Caco-2 (cell line): Measurements from ENCODE around the gene PIMREG. TPM values are rescaled to one million over a fixed set of nuclear protein-coding genes. Genes with fewer than 3 reads are reported as not detected.

ENCODE experiments used
- Bru-seq: library from RNA; stranded (reverse); fragments of 400-500 nt; gene quantifications from one replicate; lab custom pipeline; 2021; lab: Mats Ljungman, UMichigan
- BruChase-seq, 2 experiments: library from RNA; stranded (reverse); fragments of 400-500 nt; gene quantifications; one replicate each; lab custom pipeline; 2021; lab: Mats Ljungman, UMichigan
- BruUV-seq: library from RNA; stranded (reverse); fragments of 400-500 nt; replicated peaks from 2 replicates; lab custom pipeline; 2021; lab: Mats Ljungman, UMichigan
- CTCF ChIA-PET: fragments of 300-600 bp; sonication (Branson Sonifier 250); formaldehyde crosslinking; loops from one replicate; lab custom pipeline; 2022; ENCODE audit warnings: antibody characterized with exemption; lab: Charles Lee
- POLR2A ChIA-PET: fragments of 300-600 bp; sonication (Branson Sonifier 250); formaldehyde crosslinking; loops from one replicate; lab custom pipeline; 2022; ENCODE audit warnings: antibody characterized with exemption; lab: Charles Lee
- DNase-seq, 2 experiments: peaks; one replicate each; pipeline versions ENCODE4 v3.0.0 to v3.0.0-alpha.2; 2020 to 2022
- H3K27me3 ChIP-seq: replicated peaks from 2 replicates; pipeline ENCODE4 v1.6.0; 2011; ENCODE audit warnings: low read length; ENCODE audit not compliant: control insufficient read depth, insufficient read depth
- H3K36me3 ChIP-seq: 2 replicates; pipeline ENCODE4 v1.5.1; 2011; ENCODE audit warnings: low read length; ENCODE audit not compliant: control insufficient read depth, insufficient read depth
- H3K4me1 ChIP-seq: fragments of 250-450 bp; sonication (Bioruptor Pico); 2 replicates; pipeline ENCODE4 v1.5.1; 2020; ENCODE audit warnings: mild to moderate bottlenecking
- H3K4me3 ChIP-seq: 2 replicates; pipeline ENCODE4 v1.5.1; 2011; ENCODE audit warnings: low read depth, mild to moderate bottlenecking, control low read depth, low read length
- H3K9me3 ChIP-seq: fragments of 250-450 bp; sonication (Bioruptor Pico); 2 replicates; pipeline ENCODE4 v1.5.1; 2020; ENCODE audit warnings: mild to moderate bottlenecking, moderate library complexity
- H3K27ac Mint-ChIP-seq: one replicate; pipeline ENCODE4 v1.8.0; 2022; ENCODE audit warnings: mixed read lengths; ENCODE audit not compliant: unreplicated experiment
- H3K27me3 Mint-ChIP-seq: one replicate; pipeline ENCODE4 v1.8.0; 2022; ENCODE audit warnings: mixed read lengths; ENCODE audit not compliant: insufficient read depth, unreplicated experiment
- H3K36me3 Mint-ChIP-seq: one replicate; pipeline ENCODE4 v1.8.0; 2022; ENCODE audit warnings: mild to moderate bottlenecking, mixed read lengths; ENCODE audit not compliant: insufficient read depth, unreplicated experiment
- H3K4me1 Mint-ChIP-seq: one replicate; pipeline ENCODE4 v1.8.0; 2022; ENCODE audit warnings: low read depth, mixed read lengths; ENCODE audit not compliant: unreplicated experiment
- H3K4me3 Mint-ChIP-seq: one replicate; pipeline ENCODE4 v1.8.0; 2022; ENCODE audit warnings: mild to moderate bottlenecking, moderate library complexity, mixed read lengths; ENCODE audit not compliant: unreplicated experiment
- H3K9me3 Mint-ChIP-seq: one replicate; pipeline ENCODE4 v1.8.0; 2022; ENCODE audit warnings: mixed read lengths; ENCODE audit not compliant: unreplicated experiment
- CTCF ChIP-seq, 2 experiments: fragments of 200-600 bp in 1 of 2; IDR thresholded peaks; 1 replicate in 1 of 2; 2 replicates in 1 of 2; pipeline versions ENCODE4 v1.5.1 to v1.8.0; 2011 to 2022; ENCODE audit warnings: antibody characterized with exemption in 1 of 2, control low read depth in 1 of 2, inconsistent platforms in 1 of 2, low read depth in 1 of 2, low read length in 1 of 2, mild to moderate bottlenecking in 1 of 2, moderate library complexity in 1 of 2; ENCODE audit not compliant: insufficient read depth in 1 of 2, severe bottlenecking in 1 of 2, unreplicated experiment in 1 of 2
- intact Hi-C: fragments of 100-400 bp; cut with micrococcal nuclease; formaldehyde crosslinking; loops from one replicate; pipeline ENCODE4 v1.10.0; 2022; ENCODE audit not compliant: unreplicated experiment
- long read RNA-seq: library from polyadenylated mRNA; stranded (forward); transcript quantifications from one replicate; pipeline ENCODE4 v2.0.0, GENCODE V29; 2022
- total RNA-seq: library from RNA; stranded (reverse); gene quantifications from 2 replicates; pipeline ENCODE4 v1.2.3, GENCODE V29; 2022

The PIMREG gene
- 15.8 and 15.9 TPM in 2 replicates for total RNA-seq
- percentile 46 among the genes with signal in this experiment for Bru-seq, nascent RNA
- percentile 51 among the genes with signal in this experiment for BruChase-seq, experiment 1, labeled RNA remaining after a 2-hour chase
- percentile 59 among the genes with signal in this experiment for BruChase-seq, experiment 2, labeled RNA remaining after a 6-hour chase
- long read RNA-seq, transcript PIMREG-205 (6 exons, 1,948 nt) = major isoform, 23 of 32 reads
- long read RNA-seq, partial matches to known transcripts = 3 of 32 reads
- long read RNA-seq, other reads (novel, unspliced or antisense) = 4 of 32 reads

GRCh38 chr17:6443692-6444570 is at the start of gene PIMREG:
TSS of gene PIMREG (plus strand) at chr17:6444455. CDS start at chr17:6445111, 656 bp downstream.
- H3K36me3 Mint-ChIP-seq = peaks cover 6% of the 10 kb centered on the region
- H3K9me3 Mint-ChIP-seq = no peaks in the 10 kb centered on the region
- TF ChIP-seq CTCF (IDR thresholded peaks at IDR 0.05; ENCODE audit: insufficient read depth in 1 of 2, low read depth in 1 of 2, low read length in 1 of 2, severe bottlenecking in 1 of 2, unreplicated experiment in 1 of 2) = no peak
- CTCF ChIA-PET = interaction anchor here (0.7 kb wide), 1 partner anchor 8 kb away, joined by 6 read pairs; no protein-coding TSS in a partner anchor
- peak within 1 kb of the TSS; percentile 83 for H3K4me3 Mint-ChIP-seq
- no peaks in the 10 kb centered on the region for H3K27me3 Mint-ChIP-seq
- intact Hi-C loops = no loop called here
- TSS peak; percentile 35 for BruUV-seq
- Histone ChIP-seq H3K4me3 (peak within 1 kb of the TSS; percentile 68), H3K4me1 (no peaks in the 10 kb centered on the region), H3K36me3 (no peaks in the 10 kb centered on the region), H3K27me3 (no peaks in the 10 kb centered on the region), H3K9me3 (no peaks in the 10 kb centered on the region)
- DNase-seq = peak; percentile 91
- no peaks in the 10 kb centered on the region for H3K4me1 Mint-ChIP-seq
- peak within 1 kb of the TSS; percentile 85 for H3K27ac Mint-ChIP-seq
- POLR2A ChIA-PET = interaction anchor here (0.6 to 0.7 kb wide), 2 partner anchors 12 to 213 kb away, joined by 3 to 4 read pairs; no protein-coding TSS in a partner anchor

- no TSS peak for BruUV-seq
- DNase-seq = no peak
- ChIA-PET POLR2A (no interaction called here), CTCF (no interaction called here)
- Mint-ChIP-seq H3K4me1 (no peaks in the 10 kb centered on the region), H3K27ac (no peak overlapping the region), H3K4me3 (no peak overlapping the region), H3K36me3 (no peaks in the 10 kb centered on the region), H3K9me3 (no peaks in the 10 kb centered on the region), H3K27me3 (no peaks in the 10 kb centered on the region)
- Histone ChIP-seq H3K9me3 (no peaks in the 10 kb centered on the region), H3K27me3 (no peaks in the 10 kb centered on the region), H3K4me1 (no peaks in the 10 kb centered on the region), H3K36me3 (no peaks in the 10 kb centered on the region), H3K4me3 (no peak overlapping the region)
- no peak for TF ChIP-seq CTCF (IDR thresholded peaks at IDR 0.05; ENCODE audit: insufficient read depth in 1 of 2, low read depth in 1 of 2, low read length in 1 of 2, severe bottlenecking in 1 of 2, unreplicated experiment in 1 of 2)
- intact Hi-C loops = no loop called here
Observed at GRCh38 chr17:6398955-6399354, 45.3 kb upstream of the PIMREG start.

GRCh38 chr17:6402258-6402657 is 42.0 kb upstream of the PIMREG start:
- H3K4me3 ChIP-seq = no peak overlapping the region
- no peaks in the 10 kb centered on the region for H3K4me1 ChIP-seq
- intact Hi-C loops = no loop called here
- Mint-ChIP-seq H3K4me3 (no peak overlapping the region), H3K4me1 (no peaks in the 10 kb centered on the region), H3K27me3 (no peaks in the 10 kb centered on the region), H3K36me3 (no peaks in the 10 kb centered on the region), H3K27ac (no peak overlapping the region), H3K9me3 (no peaks in the 10 kb centered on the region)
- DNase-seq = no peak
- no peaks in the 10 kb centered on the region for H3K27me3 ChIP-seq
- no peaks in the 10 kb centered on the region for H3K36me3 ChIP-seq
- ChIA-PET POLR2A (no interaction called here), CTCF (no interaction called here)
- H3K9me3 ChIP-seq = no peaks in the 10 kb centered on the region
- TF ChIP-seq CTCF (IDR thresholded peaks at IDR 0.05; ENCODE audit: insufficient read depth in 1 of 2, low read depth in 1 of 2, low read length in 1 of 2, severe bottlenecking in 1 of 2, unreplicated experiment in 1 of 2) = no peak
- BruUV-seq = no TSS peak
